Activated effector memory CD4-positive, alpha-beta T cell treated with Interleukin-2 at 50 U/mL for 16 hours (primary cell): Measurements from ENCODE around the gene VGLL4.
"Not testable (repeated sequence)": the region's sequence is repeated elsewhere in the genome, so short reads cannot be mapped to it uniquely, and the experiment has no call there.

Experiments used
- DNase-seq: peaks from one replicate; pipeline ENCODE4 v3.0.0-alpha.2; 2020

VGLL4 gene

GRCh38 chr3:11523572-11524101, 120.1 kb downstream of the VGLL4 start:
- DNase-seq, result no peak

- DNase-seq, result no peak
These were observed 120.7 kb downstream of the VGLL4 start for GRCh38 chr3:11522953-11523571.

DNA sequence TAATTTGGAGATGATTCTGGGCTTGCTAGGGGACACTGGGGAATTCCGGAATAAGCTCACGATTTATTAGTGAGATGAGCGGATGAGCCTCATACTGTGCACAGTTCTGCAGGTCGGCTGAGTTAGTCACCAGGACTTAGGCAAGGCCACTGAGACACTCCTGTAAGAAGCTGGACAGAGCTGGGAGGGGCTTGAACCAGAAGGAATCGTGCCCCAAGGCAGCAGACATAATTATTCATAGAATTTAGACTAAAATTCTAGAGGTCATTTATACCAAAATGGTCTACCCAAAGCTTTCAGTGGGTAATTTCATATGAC, 121.4 kb downstream of the VGLL4 start:
- no peak for DNase-seq

DNA sequence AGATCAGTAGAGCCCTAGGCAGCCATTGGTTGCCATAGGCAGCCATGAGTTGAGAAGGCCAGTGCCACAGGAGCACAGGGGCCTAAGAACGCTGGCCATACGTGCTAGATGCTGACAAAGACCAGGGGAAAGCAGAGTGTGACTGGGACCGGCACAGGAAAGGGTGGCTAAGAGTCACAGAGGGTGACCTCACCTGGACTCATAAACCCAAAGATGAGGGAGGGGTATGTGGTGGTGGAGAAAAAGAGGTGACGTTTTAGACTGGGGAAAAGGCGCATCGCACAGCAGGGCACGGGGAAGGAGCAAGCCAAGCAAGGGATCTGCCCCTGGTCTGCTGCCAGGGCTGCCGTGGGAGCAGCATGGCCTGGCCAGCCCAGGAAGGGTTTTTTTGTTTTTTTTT, 122.5 kb downstream of the VGLL4 start:
- no peak for DNase-seq

- no peak for DNase-seq
These were observed 126.1 kb downstream of the VGLL4 start for GRCh38 chr3:11517601-11518000.

DNA sequence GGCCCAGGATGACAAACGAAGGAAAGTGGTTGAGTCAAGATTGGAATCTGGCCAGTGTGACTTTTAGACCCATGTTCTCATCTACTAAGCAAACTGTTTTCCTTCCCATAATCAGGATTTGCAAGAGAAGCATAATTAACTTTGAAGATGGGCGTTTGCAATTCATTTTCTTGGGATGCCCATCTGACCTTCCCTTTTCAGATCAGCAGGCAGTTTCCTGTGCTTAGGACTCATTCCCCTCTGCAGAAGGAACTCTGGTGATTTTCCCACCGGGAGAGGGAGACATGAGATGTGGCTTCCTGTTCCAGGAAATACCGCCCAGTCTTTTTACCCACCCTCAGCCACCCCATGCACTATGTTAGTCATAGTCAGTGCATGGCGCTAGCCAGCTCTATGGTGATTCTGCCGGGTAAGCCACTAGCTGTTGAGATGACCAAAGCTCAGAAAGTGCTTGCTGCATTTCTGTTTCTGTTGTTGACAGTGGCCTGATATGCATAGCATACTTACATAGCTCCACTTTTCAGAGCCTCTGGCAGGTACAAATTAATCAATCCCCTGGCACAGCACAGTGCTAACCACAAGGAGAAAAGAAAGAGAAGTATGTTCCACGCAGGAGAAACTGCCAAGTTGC, 129.4 kb downstream of the VGLL4 start:
- no peak for DNase-seq

- DNase-seq, result no peak
These were observed 129.9 kb downstream of the VGLL4 start for GRCh38 chr3:11513817-11514135.

GRCh38 chr3:11513125-11513816, 130.4 kb downstream of the VGLL4 start:
- DNase-seq, result not testable (repeated sequence)

- DNase-seq, result not testable (repeated sequence)
These were observed 132.1 kb downstream of the VGLL4 start for GRCh38 chr3:11511606-11512005.

GRCh38 chr3:11510356-11510755, 133.4 kb downstream of the VGLL4 start:
- no peak for DNase-seq

GRCh38 chr3:11510001-11510340, 133.7 kb downstream of the VGLL4 start:
- DNase-seq, result no peak

- DNase-seq, result no peak
These were observed 134.3 kb downstream of the VGLL4 start for GRCh38 chr3:11509173-11510000.

GRCh38 chr3:11508346-11509172, 135.2 kb downstream of the VGLL4 start:
- no peak for DNase-seq

- DNase-seq, result no peak
These were observed 136.0 kb downstream of the VGLL4 start for GRCh38 chr3:11507719-11508118.
